HepG2 (cell line): ENCODE data around the gene S1PR2. TPM values are rescaled to one million over a fixed set of nuclear protein-coding genes. Genes with fewer than 3 reads are reported as not detected.

ENCODE experiments used
- HCFC1 ChIP-seq: fragments of 150-350 bp; IDR thresholded peaks from 2 replicates; pipeline ENCODE4 v1.6.1; 2014; ENCODE audit warnings: low read depth, low read length
- HNRNPLL ChIP-seq: fragments of 200-400 bp; formaldehyde crosslinking; IDR thresholded peaks from 2 replicates; pipeline ENCODE4 v1.6.1; 2017; ENCODE audit warnings: mild to moderate bottlenecking, low read depth, low read length; ENCODE audit not compliant: poor library complexity, severe bottlenecking
- KMT2A ChIP-seq: sonication (generic); formaldehyde crosslinking; IDR thresholded peaks from 2 replicates; pipeline ENCODE4 v1.4.0; 2020; ENCODE audit warnings: missing genetic modification reagents
- MAFK ChIP-seq, 2 experiments: IDR thresholded peaks in 1 of 2; conservative IDR thresholded peaks in 1 of 2; 2 replicates each; pipeline ENCODE4 v1.6.1; 2011; ENCODE audit warnings: improper control_type of control experiment in 2 of 2, low read length in 2 of 2
- MXD3 ChIP-seq: IDR thresholded peaks from 2 replicates; pipeline ENCODE4 v1.6.1; 2016; ENCODE audit warnings: mild to moderate bottlenecking, missing biosample characterization, missing genetic modification reagents
- NFYB ChIP-seq: sonication (generic); formaldehyde crosslinking; IDR thresholded peaks from 2 replicates; pipeline ENCODE4 v1.4.0; 2020; ENCODE audit warnings: missing genetic modification reagents
- PBX2 ChIP-seq: IDR thresholded peaks from 2 replicates; pipeline ENCODE4 v1.6.1; 2016; ENCODE audit warnings: control low read depth
- SAFB2 ChIP-seq: sonication (generic); formaldehyde crosslinking; IDR thresholded peaks from 2 replicates; pipeline ENCODE4 v1.5.1; 2020; ENCODE audit warnings: missing genetic modification reagents, low read depth, mild to moderate bottlenecking, borderline replicate concordance
- SSRP1 ChIP-seq: IDR thresholded peaks from 2 replicates; pipeline ENCODE4 v1.6.1; 2016; ENCODE audit warnings: control low read depth
- TRAFD1 ChIP-seq: sonication (generic); formaldehyde crosslinking; IDR thresholded peaks from 2 replicates; pipeline ENCODE4 v1.5.1; 2020; ENCODE audit warnings: missing genetic modification reagents, mild to moderate bottlenecking, borderline replicate concordance
- ZBTB3 ChIP-seq: sonication (generic); formaldehyde crosslinking; IDR thresholded peaks from 2 replicates; pipeline ENCODE4 v1.4.0; 2020; ENCODE audit warnings: low read depth, mild to moderate bottlenecking, moderate library complexity, missing genetic modification reagents, borderline replicate concordance
- ZNF12 ChIP-seq: sonication (generic); formaldehyde crosslinking; IDR thresholded peaks from 2 replicates; pipeline ENCODE4 v1.5.0; 2020; ENCODE audit warnings: missing genetic modification reagents
- ZNF460 ChIP-seq: sonication (generic); formaldehyde crosslinking; IDR thresholded peaks from 2 replicates; pipeline ENCODE4 v1.5.1; 2020; ENCODE audit warnings: missing genetic modification reagents, mild to moderate bottlenecking, borderline replicate concordance
- ZNF558 ChIP-seq: sonication (generic); formaldehyde crosslinking; IDR thresholded peaks from 2 replicates; pipeline ENCODE4 v1.9.0; 2022; ENCODE audit warnings: mild to moderate bottlenecking, missing genetic modification reagents, borderline replicate concordance
- ZNF616 ChIP-seq: sonication (generic); formaldehyde crosslinking; IDR thresholded peaks from 2 replicates; pipeline ENCODE4 v1.5.0; 2020; ENCODE audit warnings: low read depth, mild to moderate bottlenecking, missing genetic modification reagents
- ZNF646 ChIP-seq: sonication (generic); formaldehyde crosslinking; IDR thresholded peaks from 2 replicates; pipeline ENCODE4 v1.9.0; 2021; ENCODE audit warnings: mild to moderate bottlenecking, missing genetic modification reagents
- ZNF704 ChIP-seq: sonication (generic); formaldehyde crosslinking; IDR thresholded peaks from 2 replicates; pipeline ENCODE4 v1.8.1; 2023; ENCODE audit warnings: mild to moderate bottlenecking, inconsistent platforms, moderate library complexity, missing genetic modification reagents, borderline replicate concordance
- polyA plus RNA-seq, 8 experiments: library from polyadenylated mRNA; depleted of rRNA in 3 of 8; stranded (reverse) in 7 of 8; unstranded in 1 of 8; fragments of >200 nt; fragmentation: Illumina TruSeq in 4 of 8; extraction: Trizol in 4 of 8; gene quantifications; 2 replicates each; pipeline versions ENCODE4 v1.2.1 to v1.2.3, GENCODE V29; 2011 to 2016; ENCODE audit warnings: low read depth in 4 of 8, missing spikeins in 1 of 8, mixed read lengths in 1 of 8; ENCODE audit not compliant: insufficient read depth in 1 of 8
- total RNA-seq, 5 experiments: library from RNA; depleted of rRNA; stranded (reverse); fragments of >200 nt; fragmentation: Illumina TruSeq; extraction: Trizol; gene quantifications; 2 replicates each; pipeline ENCODE4 v1.2.3, GENCODE V29; 2016; ENCODE audit warnings: low read depth in 1 of 5

S1PR2 gene
- total and polyA plus RNA-seq, 2 of the 13 experiments (the other 11 are each of a cell fraction or from before 2014, with no cell fraction given), result 0.91 to 1.3 TPM

- 0 out of 2 replicates have a peak, but pooled peaks have one; percentile 56 for TF ChIP-seq TRAFD1 (CRISPR knock-in tag)
- TF ChIP-seq HCFC1, result peak; percentile 72
- TF ChIP-seq ZNF12, result peak; percentile 66; the same call in 1 of the 2 replicates
- no peak for TF ChIP-seq ZBTB3 (CRISPR knock-in tag)
- peak; percentile 87 for TF ChIP-seq ZNF704
- TF ChIP-seq ZNF558 (CRISPR knock-in tag), result peak; percentile 66; the same call in 1 of the 2 replicates
- peak; percentile 94 for TF ChIP-seq MXD3 (CRISPR knock-in tag)
- no peak for TF ChIP-seq ZNF646
- 0 out of 4 replicates have a peak, but pooled peaks of 1 of the 2 experiments have one; percentile 16 for TF ChIP-seq MAFK (conservative IDR thresholded peaks at IDR 0.05 in 1 of 2, IDR thresholded peaks at IDR 0.05 in 1 of 2; ENCODE audit: low read length in 2 of 2)
- no peak for TF ChIP-seq SSRP1
- peak; percentile 4 for TF ChIP-seq HNRNPLL
- TF ChIP-seq PBX2 (CRISPR knock-in tag), result no peak
- peak; percentile 97 for TF ChIP-seq NFYB
- peak; percentile 94 for TF ChIP-seq SAFB2 (CRISPR knock-in tag)
- peak; percentile 98 for TF ChIP-seq KMT2A
- TF ChIP-seq ZNF460 (CRISPR knock-in tag), result no peak; the same call in 1 of the 2 replicates
- TF ChIP-seq ZNF616 (CRISPR knock-in tag), result no peak
Observed at GRCh38 chr19:10251792-10252694, 20.9 kb upstream of the S1PR2 start, which contains the start of gene MRPL4 (continued).
